Calu3 (cell line): ENCODE measurements around the gene PXK. TPM values are rescaled to one million over a fixed set of nuclear protein-coding genes. Genes with fewer than 3 reads are reported as not detected.

Experiments used
- BruUV-seq: library from RNA; stranded (reverse); fragments of 400-500 nt; replicated peaks from 2 replicates; lab custom pipeline; 2021; lab: Mats Ljungman, UMichigan
- CTCF ChIA-PET: fragments of 300-600 bp; sonication (Branson Sonifier 250); formaldehyde crosslinking; loops from one replicate; lab custom pipeline; 2022; ENCODE audit warnings: antibody characterized with exemption; lab: Charles Lee
- DNase-seq: peaks from one replicate; pipeline ENCODE4 v3.0.0; 2022
- H3K27ac Mint-ChIP-seq: one replicate; pipeline ENCODE4 v1.8.0; 2022; ENCODE audit warnings: mixed read lengths; ENCODE audit not compliant: unreplicated experiment
- H3K27me3 Mint-ChIP-seq: one replicate; pipeline ENCODE4 v1.8.0; 2022; ENCODE audit warnings: mixed read lengths; ENCODE audit not compliant: unreplicated experiment
- H3K36me3 Mint-ChIP-seq: one replicate; pipeline ENCODE4 v1.8.0; 2022; ENCODE audit warnings: mild to moderate bottlenecking, moderate library complexity, mixed read lengths; ENCODE audit not compliant: insufficient read depth, unreplicated experiment
- H3K4me1 Mint-ChIP-seq: one replicate; pipeline ENCODE4 v1.8.0; 2022; ENCODE audit warnings: mild to moderate bottlenecking, low read depth, mixed read lengths; ENCODE audit not compliant: unreplicated experiment
- H3K4me3 Mint-ChIP-seq: one replicate; pipeline ENCODE4 v1.8.0; 2022; ENCODE audit warnings: mild to moderate bottlenecking, low read depth, moderate library complexity, mixed read lengths; ENCODE audit not compliant: unreplicated experiment
- H3K9me3 Mint-ChIP-seq: one replicate; pipeline ENCODE4 v1.8.0; 2022; ENCODE audit warnings: low read depth, mixed read lengths; ENCODE audit not compliant: unreplicated experiment
- CTCF ChIP-seq: fragments of 200-600 bp; IDR thresholded peaks from one replicate; pipeline ENCODE4 v1.8.0; 2022; ENCODE audit warnings: antibody characterized with exemption; ENCODE audit not compliant: unreplicated experiment
- intact Hi-C: fragments of 100-400 bp; cut with micrococcal nuclease; formaldehyde crosslinking; loops from one replicate; pipeline ENCODE4 v1.10.0; 2022; ENCODE audit not compliant: unreplicated experiment
- total RNA-seq: library from RNA; stranded (reverse); gene quantifications from 2 replicates; pipeline ENCODE4 v1.2.3, GENCODE V29; 2022

Gene PXK
- total RNA-seq, 1 experiment from 2014 or later = 8.6 TPM

DNA sequence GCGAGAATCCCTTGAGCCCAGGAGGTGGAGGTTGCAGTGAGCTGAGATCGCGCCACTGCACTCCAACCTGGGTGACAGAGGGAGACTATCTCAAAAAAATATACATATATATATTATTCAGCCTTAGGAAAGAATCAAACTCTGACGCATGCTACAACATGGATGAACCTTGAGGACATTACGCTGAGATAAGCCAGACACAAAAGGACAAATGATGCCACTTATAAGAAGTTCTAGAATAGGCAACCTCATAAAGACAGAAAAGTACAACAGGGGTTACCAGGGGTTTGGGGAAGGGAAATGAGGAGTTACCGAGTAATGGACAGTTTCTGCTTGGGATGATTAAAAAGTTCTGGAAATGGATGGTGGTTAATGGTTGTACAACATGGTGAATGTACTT lies 100.2 kb downstream of the PXK start:
- peak overlapping the region; percentile 73 for H3K27ac Mint-ChIP-seq
- CTCF ChIA-PET = no interaction called here
- DNase-seq = no peak
- no peak for TF ChIP-seq CTCF
- peaks cover 17% of the 10 kb centered on the region for H3K4me1 Mint-ChIP-seq
- peak overlapping the region; percentile 93 for H3K4me3 Mint-ChIP-seq
- H3K36me3 Mint-ChIP-seq = peaks cover 35% of the 10 kb centered on the region
- H3K27me3 Mint-ChIP-seq = no peaks in the 10 kb centered on the region
- intact Hi-C loops = no loop called here
- no peaks in the 10 kb centered on the region for H3K9me3 Mint-ChIP-seq
- no TSS peak for BruUV-seq

GRCh38 chr3:58433400-58434167 lies 100.9 kb downstream of the PXK start, which contains the start of gene PDHB:
TSS of gene PDHB (minus strand) at chr3:58433832. CDS start at chr3:58433809, 23 bp downstream.
- Mint-ChIP-seq H3K4me3 (peak within 1 kb of the TSS; percentile 93), H3K9me3 (no peaks in the 10 kb centered on the region), H3K4me1 (peaks cover 17% of the 10 kb centered on the region), H3K27ac (peak within 1 kb of the TSS; percentile 73), H3K36me3 (peaks cover 28% of the 10 kb centered on the region), H3K27me3 (no peaks in the 10 kb centered on the region)
- intact Hi-C loops = no loop called here
- no peak for TF ChIP-seq CTCF
- CTCF ChIA-PET = no interaction called here
- peak; percentile 87 for DNase-seq
- TSS peak; percentile 52 for BruUV-seq

- intact Hi-C loops = no loop called here
- H3K4me3 Mint-ChIP-seq = peak overlapping the region; percentile 93
- H3K36me3 Mint-ChIP-seq = peaks cover 23% of the 10 kb centered on the region
- no peak for TF ChIP-seq CTCF
- H3K27me3 Mint-ChIP-seq = no peaks in the 10 kb centered on the region
- BruUV-seq = TSS peak; percentile 69
- DNase-seq = no peak
- peaks cover 17% of the 10 kb centered on the region for H3K4me1 Mint-ChIP-seq
- H3K27ac Mint-ChIP-seq = no peak overlapping the region
- no peaks in the 10 kb centered on the region for H3K9me3 Mint-ChIP-seq
- CTCF ChIA-PET = no interaction called here
Measured at GRCh38 chr3:58434168-58434504, 101.4 kb downstream of the PXK start.

DNA sequence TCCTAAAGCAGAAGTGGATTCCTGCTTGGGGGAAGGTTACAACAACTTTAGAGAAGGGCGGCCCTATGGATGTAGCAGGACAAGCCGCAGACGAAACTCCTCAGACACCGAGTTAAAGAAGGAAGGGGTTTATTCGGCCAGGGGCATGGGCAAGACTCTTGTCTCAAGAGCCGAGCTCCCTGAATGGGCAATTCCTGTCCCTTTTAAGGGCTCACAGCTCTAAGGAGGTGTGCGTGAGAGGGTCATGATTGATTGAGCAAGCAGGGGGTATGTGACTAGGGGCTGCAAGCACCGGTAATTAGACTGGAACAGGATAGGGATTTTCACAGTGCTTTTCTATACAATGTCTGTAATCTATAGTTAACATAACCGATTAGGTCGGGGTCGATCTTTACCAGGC lies 101.8 kb downstream of the PXK start:
- Mint-ChIP-seq H3K4me3 (no peak overlapping the region), H3K36me3 (peaks cover 22% of the 10 kb centered on the region), H3K4me1 (peaks cover 17% of the 10 kb centered on the region), H3K27ac (no peak overlapping the region), H3K27me3 (no peaks in the 10 kb centered on the region), H3K9me3 (no peaks in the 10 kb centered on the region)
- no TSS peak for BruUV-seq
- DNase-seq = no peak
- intact Hi-C loops = no loop called here
- TF ChIP-seq CTCF = no peak
- CTCF ChIA-PET = no interaction called here
